Left ventricle myocardium inferior (tissue), 1 donor: ENCODE results near the gene HNRNPH2. TPM values are rescaled to one million over a fixed set of nuclear protein-coding genes. Genes with fewer than 3 reads are reported as not detected.

Experiments
- DNase-seq: peaks from one replicate; pipeline ENCODE4 v3.0.0-alpha.2; 2020
- H3K27ac ChIP-seq: fragments of 200-600 bp; replicated peaks from 2 replicates; pipeline ENCODE4 v1.8.0; 2021
- H3K27me3 ChIP-seq: fragments of 200-600 bp; 2 replicates; pipeline ENCODE4 v1.8.0; 2021; ENCODE audit warnings: low read depth
- H3K36me3 ChIP-seq: fragments of 200-600 bp; 2 replicates; pipeline ENCODE4 v1.8.0; 2021
- H3K4me1 ChIP-seq: fragments of 200-600 bp; 2 replicates; pipeline ENCODE4 v1.8.0; 2021
- H3K4me3 ChIP-seq: fragments of 200-600 bp; 2 replicates; pipeline ENCODE4 v1.8.0; 2021; ENCODE audit warnings: mild to moderate bottlenecking, moderate library complexity
- H3K9me3 ChIP-seq: fragments of 200-600 bp; replicated peaks from 2 replicates; pipeline ENCODE4 v1.8.0; 2021
- intact Hi-C: fragments of 100-400 bp; cut with micrococcal nuclease; formaldehyde crosslinking; loops from one replicate; pipeline ENCODE4 v1.11.0; 2022
- total RNA-seq: library from RNA; stranded (reverse); fragmentation: NEBNext Ultra II Directional; extraction: Animal tissue kit (Norgen Biotek cat#: 25700); gene quantifications from one replicate; pipeline ENCODE4 v1.2.1, GENCODE V29; 2021
- TF ChIP-seq, protein P1 (sequence below): fragments of 200-600 bp; IDR thresholded peaks from 2 replicates; pipeline ENCODE4 v1.8.0; 2021; ENCODE audit warnings: antibody characterized with exemption, mild to moderate bottlenecking, borderline replicate concordance
- donor health status: DM: no; HTN: yes; CAD: no; lungs with severe emphysema.

HNRNPH2 gene
- total RNA-seq, 1 donor from 2014 or later = 51.4 TPM

DNA sequence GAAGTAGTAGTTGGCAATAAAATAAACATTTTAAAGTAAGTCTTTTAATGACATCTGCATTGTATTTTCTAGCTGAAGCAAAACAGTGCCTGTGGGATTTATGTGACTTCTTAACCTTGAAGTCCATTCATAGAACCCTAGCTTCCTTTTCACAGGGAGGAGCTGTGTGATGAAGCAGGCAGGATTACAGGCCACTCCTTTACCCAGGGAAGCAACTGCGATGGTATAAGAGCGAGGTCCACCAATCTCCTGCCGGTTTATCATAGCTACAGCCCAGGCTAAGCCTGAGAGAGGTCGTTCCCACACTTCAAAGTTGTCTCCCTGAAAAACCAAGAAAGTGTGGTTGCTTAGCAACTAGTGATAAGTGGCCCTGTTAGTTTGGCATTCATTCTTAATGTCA is 10.2 kb upstream of the HNRNPH2 start:
- DNase-seq = no peak
- Histone ChIP-seq H3K36me3 (peaks cover 8% of the 10 kb centered on the region), H3K9me3 (no peaks in the 10 kb centered on the region), H3K4me3 (no peak overlapping the region), H3K27me3 (no peaks in the 10 kb centered on the region), H3K27ac (no peak overlapping the region), H3K4me1 (no peaks in the 10 kb centered on the region)
- TF ChIP-seq, protein P1, sequence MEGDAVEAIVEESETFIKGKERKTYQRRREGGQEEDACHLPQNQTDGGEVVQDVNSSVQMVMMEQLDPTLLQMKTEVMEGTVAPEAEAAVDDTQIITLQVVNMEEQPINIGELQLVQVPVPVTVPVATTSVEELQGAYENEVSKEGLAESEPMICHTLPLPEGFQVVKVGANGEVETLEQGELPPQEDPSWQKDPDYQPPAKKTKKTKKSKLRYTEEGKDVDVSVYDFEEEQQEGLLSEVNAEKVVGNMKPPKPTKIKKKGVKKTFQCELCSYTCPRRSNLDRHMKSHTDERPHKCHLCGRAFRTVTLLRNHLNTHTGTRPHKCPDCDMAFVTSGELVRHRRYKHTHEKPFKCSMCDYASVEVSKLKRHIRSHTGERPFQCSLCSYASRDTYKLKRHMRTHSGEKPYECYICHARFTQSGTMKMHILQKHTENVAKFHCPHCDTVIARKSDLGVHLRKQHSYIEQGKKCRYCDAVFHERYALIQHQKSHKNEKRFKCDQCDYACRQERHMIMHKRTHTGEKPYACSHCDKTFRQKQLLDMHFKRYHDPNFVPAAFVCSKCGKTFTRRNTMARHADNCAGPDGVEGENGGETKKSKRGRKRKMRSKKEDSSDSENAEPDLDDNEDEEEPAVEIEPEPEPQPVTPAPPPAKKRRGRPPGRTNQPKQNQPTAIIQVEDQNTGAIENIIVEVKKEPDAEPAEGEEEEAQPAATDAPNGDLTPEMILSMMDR = no peak
- intact Hi-C loops = no loop called here

DNA sequence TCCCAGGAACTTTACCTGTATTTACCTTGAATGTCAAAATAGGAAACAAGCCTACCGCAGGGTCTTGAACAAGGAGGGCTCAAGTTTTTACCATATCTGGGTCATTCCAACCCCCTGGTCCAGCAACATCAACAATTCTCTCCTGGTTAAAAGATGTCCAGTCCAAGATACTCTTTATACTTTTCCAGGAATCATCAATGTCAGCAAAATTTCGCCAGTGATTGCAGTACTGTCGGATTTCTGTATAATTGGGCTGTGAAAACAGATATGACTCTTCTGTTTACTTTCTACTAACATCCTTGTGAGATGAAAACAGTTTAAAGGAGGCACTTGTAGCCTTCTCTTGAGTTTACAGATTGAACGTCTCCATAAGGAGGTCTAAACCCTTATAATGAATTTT is 9.3 kb upstream of the HNRNPH2 start:
- TF ChIP-seq, protein P1 = no peak
- DNase-seq = no peak
- H3K27ac ChIP-seq = no peak overlapping the region
- no peaks in the 10 kb centered on the region for H3K9me3 ChIP-seq
- intact Hi-C loops = no loop called here
- peaks cover 8% of the 10 kb centered on the region for H3K36me3 ChIP-seq
- H3K4me3 ChIP-seq = no peak overlapping the region
- H3K27me3 ChIP-seq = no peaks in the 10 kb centered on the region
- no peaks in the 10 kb centered on the region for H3K4me1 ChIP-seq

DNA sequence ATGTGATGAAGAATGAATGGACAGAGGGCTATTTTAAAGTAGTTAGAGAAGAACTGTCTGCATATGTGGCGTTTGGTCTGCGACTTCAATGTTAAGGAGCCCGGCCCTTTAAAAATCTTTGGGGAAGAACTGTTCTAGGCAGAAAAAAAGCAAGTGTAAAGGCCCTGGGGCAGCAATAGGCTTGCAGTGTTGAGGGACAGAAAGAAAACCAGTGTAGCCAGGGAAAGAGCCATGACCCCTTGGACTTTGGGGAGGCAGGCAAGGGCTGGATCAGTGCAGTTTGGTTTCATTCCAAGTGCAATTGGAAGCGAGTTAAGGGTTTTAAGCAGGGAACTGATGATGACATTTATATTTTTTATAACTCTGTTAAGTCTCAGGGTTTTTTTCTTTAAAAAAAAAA is 8.2 kb upstream of the HNRNPH2 start:
- H3K27me3 ChIP-seq = no peaks in the 10 kb centered on the region
- H3K9me3 ChIP-seq = no peaks in the 10 kb centered on the region
- DNase-seq = no peak
- H3K36me3 ChIP-seq = peaks cover 8% of the 10 kb centered on the region
- TF ChIP-seq, protein P1 = no peak
- no peaks in the 10 kb centered on the region for H3K4me1 ChIP-seq
- H3K4me3 ChIP-seq = no peak overlapping the region
- H3K27ac ChIP-seq = no peak overlapping the region
- intact Hi-C loops = no loop called here

DNA sequence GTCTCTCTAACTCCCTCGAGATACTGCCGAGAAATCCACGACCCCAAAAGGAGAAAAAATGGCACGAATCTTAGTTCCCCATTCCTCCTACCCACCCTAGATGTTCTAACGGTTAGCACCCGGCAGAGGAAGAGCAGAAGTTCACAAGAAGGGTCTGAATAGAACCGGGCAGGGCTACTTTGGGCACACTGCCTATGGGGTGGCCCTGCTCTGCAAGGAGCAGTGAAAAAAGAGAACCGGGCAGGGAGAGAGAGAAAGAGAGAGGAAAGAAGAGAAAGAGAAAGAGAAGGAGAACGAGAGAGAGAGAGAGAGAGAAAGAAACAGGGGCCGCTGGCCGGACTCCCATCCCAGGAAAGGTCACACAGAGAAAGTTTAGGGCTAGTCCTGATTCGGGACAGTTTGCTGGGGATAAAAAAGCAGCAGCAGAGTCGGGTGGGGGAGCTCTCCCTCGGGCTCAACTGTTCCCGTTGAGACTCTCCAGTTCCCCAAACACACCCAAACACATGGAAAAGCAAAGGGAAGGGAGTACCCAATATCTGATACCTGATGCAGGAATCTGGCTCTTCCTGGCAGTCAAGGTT is 765 bp upstream of the HNRNPH2 start:
- intact Hi-C loops = no loop called here
- no peak for DNase-seq
- TF ChIP-seq, protein P1 = no peak

DNA sequence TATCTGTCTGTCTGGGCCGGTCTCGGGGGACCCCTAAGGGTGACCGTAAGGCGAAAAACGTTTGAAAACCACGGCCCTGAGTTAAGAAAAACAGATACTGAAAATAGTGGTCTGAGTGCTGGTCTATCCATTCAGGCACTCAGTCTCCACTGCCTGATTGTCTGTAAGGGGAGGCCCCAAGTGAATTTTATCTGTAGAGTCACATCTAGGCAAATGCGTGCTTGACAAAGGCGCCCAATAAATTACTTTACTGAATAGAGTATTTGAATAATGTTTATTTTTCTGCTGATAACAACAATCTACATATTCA is 465 bp downstream of the HNRNPH2 start:
- peaks cover 8% of the 10 kb centered on the region for H3K36me3 ChIP-seq
- DNase-seq = no peak
- TF ChIP-seq, protein P1 = no peak
- H3K4me1 ChIP-seq = peaks cover 48% of the 10 kb centered on the region
- H3K27ac ChIP-seq = peak overlapping the region; percentile 95
- intact Hi-C loops = no loop called here
- no peaks in the 10 kb centered on the region for H3K9me3 ChIP-seq
- peak overlapping the region; percentile 78 for H3K4me3 ChIP-seq
- no peaks in the 10 kb centered on the region for H3K27me3 ChIP-seq

More for the DNA sequence above, 765 bp upstream of the HNRNPH2 start:
- peak overlapping the region; percentile 95 for H3K27ac ChIP-seq
- peak overlapping the region; percentile 78 for H3K4me3 ChIP-seq
- H3K4me1 ChIP-seq = peaks cover 45% of the 10 kb centered on the region
- H3K27me3 ChIP-seq = no peaks in the 10 kb centered on the region
- no peaks in the 10 kb centered on the region for H3K9me3 ChIP-seq
- H3K36me3 ChIP-seq = peaks cover 3% of the 10 kb centered on the region
